SW480 (cell line): ENCODE data around the gene TEC.

Experiments used
- DNase-seq: peaks from one replicate; pipeline ENCODE4 v3.0.0-alpha.2; 2016; ENCODE audit warnings: low spot score

TEC gene

DNA sequence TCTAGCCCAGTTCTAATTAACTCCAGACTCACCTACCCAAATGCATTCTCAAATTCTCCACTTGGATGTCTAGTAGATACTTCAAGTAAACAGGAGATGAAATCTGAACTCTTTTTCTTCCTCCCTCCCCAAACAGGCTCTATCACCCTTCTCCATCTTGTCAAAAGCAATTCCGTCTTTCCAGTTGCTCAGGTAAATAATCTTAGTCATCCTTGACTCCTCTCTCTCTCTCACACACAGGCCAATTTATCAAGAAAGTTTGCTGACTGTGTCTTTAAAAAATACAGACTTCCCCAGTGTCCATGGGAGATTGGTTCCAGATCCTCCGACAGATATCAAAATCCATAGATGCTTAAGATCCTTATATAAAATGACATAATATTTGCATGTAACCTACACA, 148.5 kb downstream of the TEC start:
- no peak for DNase-seq

DNA sequence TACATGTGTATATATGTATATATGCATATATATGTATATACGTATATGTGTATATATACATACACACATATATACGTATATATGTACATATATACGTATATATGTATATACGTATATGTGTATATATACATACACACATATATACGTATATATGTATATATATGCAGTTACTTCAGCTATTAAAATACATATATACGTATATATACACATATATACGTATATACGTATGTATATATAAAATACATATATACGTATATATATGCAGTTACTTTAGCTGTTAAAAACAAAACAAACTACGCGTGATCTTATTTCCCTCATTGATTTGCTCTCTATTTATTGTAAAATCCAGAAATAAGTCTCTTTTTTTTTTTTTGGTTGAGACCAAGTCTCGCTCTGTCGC, 149.5 kb downstream of the TEC start:
- DNase-seq: no peak

DNA sequence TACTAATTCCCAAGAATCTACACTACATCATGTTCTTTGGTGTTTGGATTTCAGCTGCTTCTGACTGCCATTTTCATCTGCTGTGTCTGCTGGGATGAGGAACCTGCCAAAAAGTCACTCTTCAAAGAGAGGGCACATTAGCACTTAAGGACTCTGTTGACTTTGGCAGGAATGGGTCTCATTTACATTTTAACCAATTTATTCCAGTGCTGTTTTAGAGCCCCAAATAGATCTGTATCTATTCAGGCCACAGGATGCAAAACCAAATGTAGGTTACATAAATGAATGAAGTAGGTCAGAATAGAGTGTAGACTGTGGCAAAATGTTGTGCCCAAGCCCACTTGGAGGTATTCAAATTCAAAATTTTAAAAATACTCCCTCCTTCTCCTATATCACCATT, 150.0 kb downstream of the TEC start:
- no peak for DNase-seq

DNA sequence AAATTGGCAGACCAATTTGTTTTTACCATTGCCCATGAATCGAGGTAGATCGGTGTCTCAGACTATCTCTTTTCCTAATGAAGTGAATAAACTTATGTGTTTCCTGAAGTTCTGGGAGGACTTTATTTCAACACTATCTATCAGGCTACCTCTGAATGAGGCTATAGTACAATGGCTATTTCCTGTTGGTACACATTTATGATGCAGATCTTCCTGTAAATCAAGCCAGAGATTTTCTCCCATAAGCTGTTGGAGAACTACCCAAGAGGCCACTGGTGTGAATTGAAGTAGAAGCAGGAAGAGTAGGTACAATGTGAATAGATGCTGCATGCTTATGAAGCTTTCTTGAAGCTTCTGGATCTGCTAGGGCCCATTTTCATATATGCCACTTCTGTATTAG, 151.6 kb downstream of the TEC start:
- no peak for DNase-seq

DNA sequence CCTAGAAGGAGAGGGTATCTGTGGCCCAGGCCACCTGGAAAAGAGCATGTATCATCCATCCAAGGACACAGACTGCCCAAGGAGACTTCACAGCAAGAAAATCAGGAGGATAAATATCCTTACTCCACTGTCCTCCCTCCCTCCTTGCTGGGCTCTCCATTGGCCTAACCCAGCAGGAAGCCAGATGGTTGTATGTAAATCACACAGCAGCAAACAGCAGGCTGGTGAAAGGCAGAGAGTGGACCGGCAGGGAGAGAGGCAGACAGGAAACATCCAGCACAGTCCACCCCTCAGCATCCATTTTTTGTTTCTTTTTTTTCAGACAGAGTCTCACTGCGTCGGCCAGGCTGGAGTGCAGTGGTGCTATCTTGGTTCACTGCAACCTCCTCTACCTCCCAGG, 153.1 kb downstream of the TEC start:
- no peak for DNase-seq

DNA sequence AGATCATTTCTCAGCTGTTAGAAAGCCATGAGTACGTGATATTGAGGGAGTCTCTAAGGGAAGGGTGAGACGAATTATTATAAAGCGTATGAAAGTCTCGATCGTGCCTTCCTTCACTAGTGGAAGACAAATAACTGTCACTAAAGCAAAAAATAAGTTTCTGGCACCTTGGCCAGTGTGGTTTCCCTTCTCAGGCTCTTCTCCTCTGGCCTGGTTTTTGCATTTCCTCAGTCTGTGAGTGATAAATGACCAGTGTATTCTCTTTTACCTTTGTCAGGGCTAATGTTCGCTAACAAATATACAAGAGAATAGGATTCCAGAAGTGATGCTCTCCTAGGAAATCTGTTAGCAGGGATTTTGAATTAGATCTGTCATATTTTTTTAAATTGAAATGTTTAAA, 155.2 kb downstream of the TEC start:
- no peak for DNase-seq

DNA sequence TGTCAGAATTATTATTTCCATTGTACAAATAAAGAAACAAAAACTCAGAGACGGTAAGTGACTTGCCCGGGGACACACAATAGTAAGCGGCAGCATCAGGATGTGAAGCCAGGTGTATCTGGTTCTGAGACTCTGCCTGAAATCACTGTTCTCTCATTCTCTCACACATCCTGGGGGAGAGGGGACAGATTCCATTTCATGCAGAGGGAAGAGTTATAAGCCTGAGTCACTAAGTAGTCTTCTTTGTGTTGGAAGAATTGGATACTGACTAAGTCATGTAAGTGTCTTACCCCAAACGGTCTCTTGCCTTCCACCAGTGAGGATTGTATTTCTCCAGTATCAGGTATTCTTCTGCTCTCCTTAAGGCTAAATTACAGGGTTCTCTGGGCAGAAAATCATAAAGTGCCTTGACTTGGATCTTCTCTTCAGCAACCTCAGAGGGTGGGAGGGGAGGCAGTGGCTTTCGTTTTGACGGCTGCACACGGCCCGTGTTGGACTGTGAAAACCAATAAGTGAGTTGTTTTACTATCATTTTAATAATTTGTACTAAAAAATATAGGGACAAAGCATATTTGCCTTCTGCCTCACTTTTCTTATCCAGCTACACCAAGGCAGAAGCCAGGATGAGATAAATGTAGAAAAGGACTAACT, 157.5 kb downstream of the TEC start:
- DNase-seq: no peak

DNA sequence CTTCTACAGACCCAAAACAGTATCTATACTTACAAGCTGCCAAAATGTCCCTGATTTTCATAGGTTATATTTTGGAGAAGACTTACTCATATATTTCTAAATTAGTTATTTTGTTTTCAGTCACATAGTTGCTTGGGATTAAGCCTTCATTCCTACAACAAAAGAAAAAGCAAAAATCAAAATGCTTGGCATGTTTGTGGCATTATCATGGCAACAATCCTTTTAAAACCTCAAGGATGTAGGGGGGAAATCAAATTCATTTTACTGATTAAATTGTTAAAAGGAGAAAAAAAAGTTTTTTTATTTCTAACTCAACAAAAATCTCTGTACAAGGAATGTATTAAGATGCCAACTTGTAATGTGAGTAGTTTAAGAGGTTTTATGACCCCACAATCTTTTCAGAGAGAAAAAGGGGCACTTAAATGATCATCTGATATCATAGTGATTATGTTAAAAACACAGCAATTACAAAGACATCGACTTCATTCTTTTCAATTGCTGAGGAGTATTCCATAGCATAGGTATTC, 159.1 kb downstream of the TEC start:
- no peak for DNase-seq

DNA sequence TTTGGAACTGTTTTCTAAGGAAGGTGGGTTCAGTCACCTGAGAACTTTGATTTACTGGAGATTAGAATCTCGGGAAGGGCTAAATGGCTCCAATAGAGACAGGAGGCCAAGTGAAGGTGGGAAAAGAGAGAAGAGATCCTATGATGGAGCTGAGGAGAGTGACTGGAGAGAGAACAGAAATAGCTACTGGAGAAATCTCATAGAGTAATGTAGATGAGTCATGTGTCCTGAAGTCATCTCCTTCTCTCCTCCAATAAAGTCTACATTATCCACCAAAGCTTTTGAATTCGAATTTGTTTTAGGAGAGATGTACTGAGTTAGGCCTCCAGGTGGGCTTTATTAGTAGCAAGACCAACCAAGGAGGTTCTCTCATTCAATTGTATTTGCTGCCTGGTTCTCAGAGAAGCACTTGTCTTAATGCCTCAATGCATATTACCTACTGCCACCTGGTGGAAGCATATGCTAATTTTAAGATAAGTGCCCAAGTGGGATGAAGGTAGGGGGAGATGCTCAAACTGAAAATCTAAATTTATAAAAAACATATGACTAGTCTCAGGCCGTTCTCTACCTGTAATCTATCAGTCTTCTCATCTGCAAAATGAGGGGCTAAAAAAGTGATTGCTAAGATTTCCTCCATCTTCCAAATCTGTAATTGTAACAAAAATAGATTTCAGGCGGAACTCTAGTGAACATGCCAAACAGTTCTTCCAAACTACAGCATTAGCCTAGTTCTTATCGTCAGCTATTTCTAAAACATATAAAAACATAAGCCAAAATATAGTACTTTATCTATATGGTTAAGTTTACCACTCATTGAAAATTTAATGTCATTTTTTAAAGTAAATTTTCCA, 160.0 kb downstream of the TEC start:
- DNase-seq: peak; percentile 42

DNA sequence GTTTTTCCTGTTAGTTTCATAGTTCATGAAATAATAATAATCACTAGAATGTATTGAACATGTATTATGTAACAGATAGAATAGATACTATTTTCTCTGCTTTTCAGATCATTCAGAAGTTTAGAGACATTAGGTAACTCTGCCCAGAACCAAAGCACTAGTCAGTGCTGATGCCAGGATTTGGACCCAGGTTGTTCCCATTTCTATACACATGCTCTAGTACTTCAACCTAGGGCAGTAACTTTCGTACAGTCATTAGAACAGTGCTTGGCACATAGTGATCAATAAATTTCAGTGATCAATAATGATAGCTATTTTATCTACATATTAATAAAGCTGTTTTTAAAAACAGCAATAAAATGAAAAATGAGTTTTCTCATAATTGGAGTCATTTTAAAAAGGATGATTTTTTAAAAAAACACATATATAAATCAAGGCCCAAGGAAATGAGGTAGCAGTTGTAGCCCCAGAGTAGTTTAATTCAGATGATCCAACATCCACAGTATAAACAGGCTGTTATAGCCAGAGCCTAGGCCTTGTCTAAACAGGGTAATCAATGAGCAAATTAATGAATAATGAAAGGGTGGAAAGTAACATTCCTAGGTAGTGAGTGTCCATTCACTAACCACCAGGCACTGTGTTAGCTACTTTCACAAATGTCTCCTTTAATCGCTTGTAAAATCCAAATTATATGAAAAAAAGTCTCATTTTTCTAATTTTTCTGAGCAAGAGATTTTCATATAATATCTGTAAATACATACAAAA, 161.1 kb downstream of the TEC start:
- no peak for DNase-seq

DNA sequence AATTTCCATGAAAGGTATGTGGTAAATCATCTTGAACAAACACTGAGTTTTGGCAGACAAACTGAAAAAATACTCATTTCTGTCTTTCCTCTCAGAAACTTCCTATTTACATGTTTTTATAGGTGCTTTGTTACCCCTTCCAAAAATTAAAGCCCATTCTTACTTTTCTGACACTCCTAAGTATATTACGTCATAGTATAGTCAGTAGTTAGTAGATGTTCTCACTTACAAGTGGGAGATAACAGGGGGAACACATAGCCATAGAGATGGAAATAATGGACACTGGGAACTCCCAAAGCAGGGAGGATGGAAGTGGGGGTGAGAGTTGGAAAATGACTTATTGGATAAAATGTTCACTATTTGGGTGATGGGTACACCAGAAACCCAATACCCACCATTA, 164.4 kb downstream of the TEC start:
- DNase-seq: no peak

DNA sequence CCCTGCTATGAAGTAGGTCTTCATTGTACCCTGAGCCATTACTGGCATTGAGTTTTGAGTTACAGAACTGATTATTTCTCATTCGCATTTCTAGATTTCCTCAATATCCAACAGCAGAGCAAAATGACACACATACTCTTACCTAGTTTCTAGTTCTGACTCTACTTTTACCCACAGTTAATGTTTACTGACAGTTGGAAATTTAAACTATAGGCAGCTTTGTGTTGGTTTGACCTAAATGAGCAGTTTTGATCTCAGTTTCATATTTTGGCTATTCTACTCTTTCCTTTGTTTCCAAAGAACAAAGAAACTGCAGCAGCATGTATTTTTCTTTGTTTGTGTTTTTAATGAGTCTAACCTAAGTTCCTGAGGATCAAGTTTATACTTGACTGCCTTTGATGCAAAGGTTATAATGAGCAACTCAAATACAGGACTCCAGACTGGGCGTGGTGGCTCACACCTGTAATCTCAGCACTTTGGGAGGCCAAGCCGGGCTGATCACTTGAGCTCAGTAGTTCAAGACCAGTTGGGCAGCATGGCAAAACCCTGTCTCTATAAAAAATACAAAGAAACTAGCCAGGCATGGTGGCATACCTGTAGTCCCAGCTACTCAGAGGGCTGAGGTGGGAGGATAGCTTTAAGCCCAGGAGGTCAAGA, 166.0 kb downstream of the TEC start:
- no peak for DNase-seq

DNA sequence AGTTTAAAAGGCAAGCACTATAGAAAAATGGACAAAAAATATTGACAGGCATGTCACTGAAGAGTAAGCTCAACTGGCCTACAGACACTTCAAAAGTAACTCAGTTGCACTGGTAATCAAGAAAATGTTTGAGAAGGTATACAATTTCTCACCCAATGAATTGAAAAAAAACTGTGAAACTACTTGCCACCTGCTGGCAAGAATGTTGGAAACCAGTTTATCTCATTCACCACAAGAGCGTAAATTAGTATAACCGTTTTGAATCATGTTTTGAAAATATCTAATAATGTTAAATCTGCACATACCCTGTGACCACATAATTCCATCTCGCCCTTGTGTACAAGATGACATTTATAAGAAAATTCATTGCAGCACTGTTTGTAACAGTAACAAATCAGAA, 167.3 kb downstream of the TEC start:
- DNase-seq: no peak

DNA sequence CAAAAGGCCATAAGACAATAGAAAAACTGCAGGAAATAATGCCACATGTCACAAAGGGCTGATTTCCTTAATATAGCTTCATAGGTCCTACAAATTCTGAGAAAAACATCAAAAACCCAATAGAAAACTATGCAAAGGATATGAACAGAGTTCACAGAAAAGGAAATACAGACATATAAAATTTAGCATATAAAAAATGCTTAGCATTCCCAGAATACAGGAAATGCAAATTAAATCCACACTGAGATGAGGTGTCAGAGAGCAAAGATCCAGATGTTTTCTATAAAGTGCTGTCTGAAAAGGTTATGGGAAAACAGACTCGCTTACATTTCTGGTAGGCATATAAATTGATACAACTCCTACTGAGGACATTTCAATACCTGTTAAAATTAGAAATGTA, 169.4 kb downstream of the TEC start:
- no peak for DNase-seq

DNA sequence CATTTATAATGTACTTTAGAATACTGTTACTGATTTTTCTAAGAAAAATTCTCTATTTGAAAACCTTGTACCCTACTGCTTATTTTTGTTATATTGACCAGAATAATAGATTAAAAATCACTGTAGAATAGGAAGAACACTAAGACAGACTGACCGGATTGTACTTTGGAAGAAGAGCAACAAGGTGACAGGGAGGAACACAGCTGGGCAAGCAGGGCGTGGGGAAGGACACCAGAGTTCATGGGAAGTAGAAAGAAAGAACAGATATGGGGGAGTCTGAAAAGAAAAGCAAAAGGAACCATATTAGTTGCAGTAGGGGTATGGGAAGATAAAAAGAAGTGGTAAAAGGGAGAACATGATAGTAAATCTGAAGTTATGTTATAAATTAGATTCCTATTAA, 174.2 kb downstream of the TEC start:
- no peak for DNase-seq

DNA sequence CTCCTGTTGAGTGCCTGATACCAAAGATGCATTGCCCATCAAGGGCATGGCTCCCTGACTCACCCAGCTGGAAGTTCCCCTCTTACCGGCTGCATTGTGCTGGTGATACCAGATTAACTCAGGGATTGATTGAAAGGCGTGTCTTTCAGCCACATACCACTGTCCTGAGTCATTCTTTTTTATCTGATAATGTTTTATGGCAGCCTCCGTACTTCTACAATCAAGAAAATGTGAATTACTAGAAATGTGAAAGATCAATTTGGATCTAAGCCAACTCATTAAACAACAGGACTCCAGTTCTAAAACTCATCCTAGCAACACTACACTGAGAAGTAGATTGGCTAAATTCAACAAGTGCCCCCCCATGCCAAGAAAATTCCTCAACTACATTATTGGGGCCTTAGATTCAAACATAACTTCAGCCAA, 175.6 kb downstream of the TEC start:
- DNase-seq: peak; percentile 71

DNA sequence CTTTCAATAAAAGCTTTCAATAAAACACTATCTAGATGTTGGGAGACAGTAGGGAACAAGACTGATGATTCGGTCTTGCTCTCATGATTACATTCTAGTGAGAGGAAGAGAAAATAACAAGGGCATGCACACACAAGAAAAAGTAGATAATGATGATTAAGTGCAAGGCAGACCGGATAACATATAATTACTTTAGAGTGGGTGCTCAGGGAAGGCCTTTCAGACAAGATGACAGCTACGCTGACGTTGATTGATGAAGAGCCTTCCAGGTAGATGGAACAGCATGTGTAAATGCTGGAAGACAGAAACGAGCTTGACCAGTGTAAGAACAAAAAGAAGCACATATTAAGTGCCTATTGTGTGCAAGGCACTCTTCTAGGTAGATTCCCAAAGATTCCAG, 179.0 kb downstream of the TEC start:
- DNase-seq: no peak

DNA sequence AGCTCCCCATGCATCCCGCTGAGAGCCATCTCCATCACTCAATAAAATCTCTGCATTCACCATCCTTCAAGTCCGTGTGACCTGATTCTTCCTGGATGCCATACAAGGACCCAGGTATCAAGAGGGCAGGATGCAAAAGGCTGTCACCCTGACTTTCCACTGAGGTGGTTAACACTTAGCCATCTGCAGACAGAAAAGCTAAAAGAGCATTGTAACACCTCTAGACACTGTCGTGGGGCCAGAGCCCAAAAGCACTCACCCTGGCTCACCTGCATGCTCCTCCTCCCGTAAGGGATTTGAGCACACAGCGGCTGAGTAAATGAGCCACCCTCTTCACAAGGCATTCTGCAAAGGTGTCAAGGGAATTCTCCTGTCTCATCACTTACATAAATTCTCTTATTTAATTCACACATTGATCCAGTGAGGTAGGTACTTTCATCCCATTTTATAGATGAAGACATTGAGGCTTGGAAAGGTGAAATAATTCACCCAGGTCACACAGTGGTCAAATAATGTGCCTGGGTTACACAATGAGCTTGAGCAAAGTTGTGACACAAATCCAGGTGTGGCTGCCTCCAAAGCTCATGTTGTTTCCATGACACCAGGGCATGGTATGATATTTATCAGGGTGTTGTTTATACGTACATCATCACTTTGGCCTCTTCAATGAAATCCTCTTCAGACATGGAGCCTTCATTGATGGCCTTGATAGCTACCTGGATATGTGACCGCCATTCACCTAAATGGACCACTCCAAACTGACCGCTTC, 183.6 kb downstream of the TEC start:
- DNase-seq: peak; percentile 6
